Measurements from ENCODE around the gene HAPLN3. TPM values are rescaled to one million over a fixed set of nuclear protein-coding genes. Genes with fewer than 3 reads are reported as not detected.
"Not testable (repeated sequence)": the region's sequence is repeated elsewhere in the genome, so short reads cannot be mapped to it uniquely, and the experiment has no call there.

The HAPLN3 gene
- total RNA-seq, 1 donor from 2014 or later: 78.2 TPM

DNA sequence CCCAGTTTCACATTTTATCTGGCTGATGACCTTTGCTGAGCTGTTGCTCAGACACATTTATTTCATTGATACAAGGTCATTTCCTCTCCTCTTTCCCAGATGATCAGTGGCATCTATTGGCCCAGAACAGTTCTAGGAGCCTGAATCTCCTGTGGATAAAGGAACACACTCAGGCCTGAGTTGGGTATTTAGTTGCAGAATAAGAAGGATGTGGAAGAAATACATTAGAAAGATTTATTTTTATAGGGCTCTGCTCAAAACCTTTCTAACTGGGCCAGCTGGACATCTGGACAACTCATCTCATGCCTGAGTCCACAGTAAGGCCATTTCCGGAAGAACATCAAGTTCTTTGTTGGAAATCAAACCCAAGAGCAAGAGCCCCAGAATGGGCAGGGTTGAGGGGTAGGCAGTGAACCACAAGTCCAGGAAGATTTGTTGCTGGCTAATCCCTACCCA is 37.6 kb upstream of the HAPLN3 start:
- DNase-seq (ENCODE audit: low spot score): no peak
- Mint-ChIP-seq H3K36me3 (ENCODE audit: low read depth) (no peaks in the 10 kb centered on the region), H3K9me3 (ENCODE audit: low read depth) (peaks cover 6% of the 10 kb centered on the region), H3K4me1 (ENCODE audit: low read depth) (no peaks in the 10 kb centered on the region), H3K4me3 (ENCODE audit: unreplicated experiment) (no peak overlapping the region), H3K27ac (ENCODE audit: unreplicated experiment) (no peak overlapping the region), H3K27me3 (ENCODE audit: low read depth) (peaks cover 1% of the 10 kb centered on the region)
- TF ChIP-seq, protein P1, sequence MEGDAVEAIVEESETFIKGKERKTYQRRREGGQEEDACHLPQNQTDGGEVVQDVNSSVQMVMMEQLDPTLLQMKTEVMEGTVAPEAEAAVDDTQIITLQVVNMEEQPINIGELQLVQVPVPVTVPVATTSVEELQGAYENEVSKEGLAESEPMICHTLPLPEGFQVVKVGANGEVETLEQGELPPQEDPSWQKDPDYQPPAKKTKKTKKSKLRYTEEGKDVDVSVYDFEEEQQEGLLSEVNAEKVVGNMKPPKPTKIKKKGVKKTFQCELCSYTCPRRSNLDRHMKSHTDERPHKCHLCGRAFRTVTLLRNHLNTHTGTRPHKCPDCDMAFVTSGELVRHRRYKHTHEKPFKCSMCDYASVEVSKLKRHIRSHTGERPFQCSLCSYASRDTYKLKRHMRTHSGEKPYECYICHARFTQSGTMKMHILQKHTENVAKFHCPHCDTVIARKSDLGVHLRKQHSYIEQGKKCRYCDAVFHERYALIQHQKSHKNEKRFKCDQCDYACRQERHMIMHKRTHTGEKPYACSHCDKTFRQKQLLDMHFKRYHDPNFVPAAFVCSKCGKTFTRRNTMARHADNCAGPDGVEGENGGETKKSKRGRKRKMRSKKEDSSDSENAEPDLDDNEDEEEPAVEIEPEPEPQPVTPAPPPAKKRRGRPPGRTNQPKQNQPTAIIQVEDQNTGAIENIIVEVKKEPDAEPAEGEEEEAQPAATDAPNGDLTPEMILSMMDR (IDR thresholded peaks at IDR 0.05): no peak

DNA sequence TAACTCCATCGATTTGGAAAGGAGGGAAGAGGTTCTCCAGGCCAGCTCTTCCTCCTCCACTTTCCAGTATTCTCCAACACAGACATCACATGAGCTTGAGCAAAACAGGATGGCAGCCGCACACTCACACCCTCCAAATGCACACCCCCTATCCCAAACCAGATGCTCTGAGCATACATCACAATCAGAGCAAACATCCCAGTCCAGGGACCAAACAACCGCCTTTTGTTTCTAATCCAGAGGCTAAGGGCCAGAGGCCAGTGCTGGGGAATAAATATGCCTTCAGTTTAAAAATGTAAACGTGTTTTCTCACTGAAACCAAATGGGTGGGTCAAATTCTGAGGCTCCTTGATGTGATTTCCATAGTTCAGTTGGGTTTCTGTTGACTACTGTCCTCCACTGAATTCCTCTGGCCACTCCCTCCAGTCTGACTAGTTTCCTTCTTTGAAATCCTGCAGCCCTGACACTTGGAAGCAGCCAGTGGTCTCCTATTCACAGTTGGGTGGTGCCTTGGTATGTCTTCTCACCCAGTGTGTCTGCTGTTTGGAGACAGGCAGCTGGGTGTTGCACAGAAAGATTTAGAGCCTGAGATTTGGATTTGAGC is 37.0 kb upstream of the HAPLN3 start:
- no peaks in the 10 kb centered on the region for H3K36me3 Mint-ChIP-seq (ENCODE audit: low read depth)
- DNase-seq (ENCODE audit: low spot score): no peak
- no peak overlapping the region for H3K4me3 Mint-ChIP-seq (ENCODE audit: unreplicated experiment)
- TF ChIP-seq, protein P1 (IDR thresholded peaks at IDR 0.05): no peak
- H3K4me1 Mint-ChIP-seq (ENCODE audit: low read depth): no peaks in the 10 kb centered on the region
- H3K9me3 Mint-ChIP-seq (ENCODE audit: low read depth): peaks cover 6% of the 10 kb centered on the region
- H3K27me3 Mint-ChIP-seq (ENCODE audit: low read depth): peaks cover 1% of the 10 kb centered on the region
- H3K27ac Mint-ChIP-seq (ENCODE audit: unreplicated experiment): no peak overlapping the region

DNA sequence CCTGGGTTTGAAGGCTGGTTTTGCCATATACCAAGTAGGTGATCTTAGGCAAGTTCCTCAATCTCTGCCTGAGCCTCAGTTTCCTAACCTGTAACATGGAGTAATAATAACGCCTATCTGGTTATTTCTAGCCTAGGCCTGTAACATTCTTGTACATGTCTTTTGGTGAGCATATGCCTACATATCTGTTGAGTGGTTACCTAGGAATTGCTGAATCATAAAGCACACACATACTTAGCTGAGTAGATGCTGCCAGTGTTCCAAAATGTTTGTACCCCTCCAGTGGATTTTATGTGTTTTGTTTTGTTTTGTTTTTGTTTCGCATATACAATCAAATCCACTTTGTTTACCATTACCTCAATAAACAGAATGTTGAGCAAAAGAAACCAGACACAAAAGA is 35.2 kb upstream of the HAPLN3 start:
- TF ChIP-seq, protein P1 (IDR thresholded peaks at IDR 0.05): no peak

DNA sequence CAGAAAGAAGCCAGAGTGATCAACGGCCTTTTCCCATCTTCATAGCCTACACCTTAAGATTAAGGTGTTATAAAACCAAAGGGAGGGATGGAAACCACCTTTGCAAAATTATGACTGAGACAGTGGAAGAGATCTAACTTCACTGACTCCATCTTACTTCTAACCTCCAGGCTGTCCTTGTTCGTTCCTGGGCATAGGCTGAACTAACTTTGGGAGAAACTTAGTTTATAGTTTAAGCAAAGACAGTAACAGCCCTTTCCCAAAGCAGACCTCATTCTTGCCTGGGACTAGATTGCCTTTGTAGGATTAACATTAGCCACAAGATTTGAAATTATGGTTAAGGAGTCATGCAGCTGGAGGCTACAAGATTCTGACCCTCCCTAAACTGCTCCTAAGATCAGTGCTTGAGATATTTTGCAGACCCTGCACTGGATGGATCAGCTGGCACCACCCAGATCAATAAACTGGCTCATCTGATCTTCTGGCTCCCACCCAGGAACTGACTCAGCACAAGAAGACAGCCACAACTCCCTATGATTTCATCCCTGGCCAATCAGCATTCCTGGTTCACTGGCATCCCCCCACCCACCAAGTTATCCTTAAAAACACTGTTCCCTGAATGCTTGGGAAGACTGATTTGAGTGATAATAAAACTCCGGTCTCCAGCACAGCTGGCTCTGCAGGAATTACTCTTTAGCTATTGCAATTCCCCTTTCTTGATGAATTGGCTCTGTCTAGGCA is 34.2 kb upstream of the HAPLN3 start:
- H3K4me3 Mint-ChIP-seq (ENCODE audit: unreplicated experiment); H3K36me3 Mint-ChIP-seq (ENCODE audit: low read depth); H3K27ac Mint-ChIP-seq (ENCODE audit: unreplicated experiment); H3K9me3 Mint-ChIP-seq (ENCODE audit: low read depth); H3K4me1 Mint-ChIP-seq (ENCODE audit: low read depth); H3K27me3 Mint-ChIP-seq (ENCODE audit: low read depth); DNase-seq (ENCODE audit: low spot score): not testable (repeated sequence)

More for the DNA sequence above, 35.2 kb upstream of the HAPLN3 start:
- DNase-seq (ENCODE audit: low spot score): no peak
- peaks cover 6% of the 10 kb centered on the region for H3K9me3 Mint-ChIP-seq (ENCODE audit: low read depth)
- H3K27ac Mint-ChIP-seq (ENCODE audit: unreplicated experiment): no peak overlapping the region
- no peaks in the 10 kb centered on the region for H3K36me3 Mint-ChIP-seq (ENCODE audit: low read depth)
- no peaks in the 10 kb centered on the region for H3K27me3 Mint-ChIP-seq (ENCODE audit: low read depth)
- no peaks in the 10 kb centered on the region for H3K4me1 Mint-ChIP-seq (ENCODE audit: low read depth)
- no peak overlapping the region for H3K4me3 Mint-ChIP-seq (ENCODE audit: unreplicated experiment)

DNA sequence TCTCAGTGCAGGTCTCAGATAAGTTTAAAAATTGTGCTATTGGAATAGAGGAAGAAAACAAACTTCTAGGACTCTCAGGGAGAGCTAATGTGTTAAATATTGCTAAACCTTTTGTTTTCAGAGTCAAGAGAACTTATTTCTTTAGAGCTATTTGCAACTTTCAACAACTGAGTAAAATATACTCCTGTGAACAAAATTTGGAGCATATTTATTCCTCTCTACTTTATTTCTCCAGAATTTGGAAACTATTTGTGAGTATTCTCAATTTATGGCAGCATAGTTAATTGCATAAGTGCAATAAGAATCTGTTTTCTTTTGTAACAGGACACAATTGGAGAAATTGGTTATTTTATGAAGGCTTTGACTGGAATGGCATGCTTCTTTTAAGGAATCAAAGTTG is 32.8 kb upstream of the HAPLN3 start:
- H3K9me3 Mint-ChIP-seq (ENCODE audit: low read depth); H3K36me3 Mint-ChIP-seq (ENCODE audit: low read depth): not testable (repeated sequence)

DNA sequence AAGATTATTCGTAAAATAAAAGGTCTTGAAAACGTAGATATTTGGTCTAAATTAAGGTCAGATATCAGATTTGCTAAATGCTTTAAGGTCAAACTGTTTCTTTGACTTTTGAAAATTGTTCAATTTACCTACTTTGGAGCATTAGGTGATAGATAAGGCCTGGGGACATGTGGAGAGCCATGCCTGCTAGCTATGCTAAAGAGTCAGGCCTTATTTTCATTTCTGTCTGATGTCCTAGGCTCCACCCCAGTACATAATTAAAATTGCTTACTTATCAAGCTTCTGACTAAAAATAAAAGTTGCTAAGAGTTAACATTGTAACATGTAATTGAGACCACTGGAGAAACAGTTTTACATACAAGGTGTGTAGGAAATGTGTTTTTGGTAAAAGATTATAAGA is 30.3 kb upstream of the HAPLN3 start:
- H3K36me3 Mint-ChIP-seq (ENCODE audit: low read depth); H3K4me1 Mint-ChIP-seq (ENCODE audit: low read depth); DNase-seq (ENCODE audit: low spot score); H3K9me3 Mint-ChIP-seq (ENCODE audit: low read depth); H3K27me3 Mint-ChIP-seq (ENCODE audit: low read depth); H3K4me3 Mint-ChIP-seq (ENCODE audit: unreplicated experiment); H3K27ac Mint-ChIP-seq (ENCODE audit: unreplicated experiment): not testable (repeated sequence)

More for the DNA sequence above, 32.8 kb upstream of the HAPLN3 start:
- not testable (repeated sequence) for H3K4me3 Mint-ChIP-seq (ENCODE audit: unreplicated experiment); H3K27me3 Mint-ChIP-seq (ENCODE audit: low read depth); H3K27ac Mint-ChIP-seq (ENCODE audit: unreplicated experiment); H3K4me1 Mint-ChIP-seq (ENCODE audit: low read depth); DNase-seq (ENCODE audit: low spot score)

DNA sequence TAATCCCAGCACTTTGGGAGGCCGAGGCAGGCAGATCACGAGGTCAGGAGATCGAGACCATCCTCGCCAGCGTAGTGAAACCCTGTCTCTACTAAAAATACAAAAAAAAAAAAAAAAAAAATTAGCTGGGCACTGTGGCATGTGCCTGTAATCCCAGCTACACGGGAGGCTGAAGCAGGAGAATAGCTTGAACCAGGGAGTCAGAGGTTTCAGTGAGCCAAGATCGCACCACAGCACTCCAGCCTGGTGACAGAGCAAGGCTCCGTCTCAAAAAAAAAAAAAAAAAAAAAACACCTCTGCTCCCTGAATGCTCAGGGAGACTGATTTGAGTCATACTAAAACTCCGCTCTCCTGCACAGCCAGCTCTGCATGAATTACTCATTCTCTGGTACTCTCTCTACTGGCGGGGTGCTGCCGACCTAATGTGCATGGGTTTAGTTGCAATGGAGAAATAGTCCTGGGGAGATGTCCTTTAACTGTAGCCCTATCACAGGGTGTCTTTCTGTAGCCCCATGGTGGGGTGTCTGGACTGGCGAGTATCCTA is 25.6 kb upstream of the HAPLN3 start:
- not testable (repeated sequence) for H3K27me3 Mint-ChIP-seq (ENCODE audit: low read depth); H3K4me3 Mint-ChIP-seq (ENCODE audit: unreplicated experiment); H3K36me3 Mint-ChIP-seq (ENCODE audit: low read depth); H3K27ac Mint-ChIP-seq (ENCODE audit: unreplicated experiment); H3K9me3 Mint-ChIP-seq (ENCODE audit: low read depth); DNase-seq (ENCODE audit: low spot score)
- peaks cover 21% of the 10 kb centered on the region for H3K4me1 Mint-ChIP-seq (ENCODE audit: low read depth)
